ENCODE measurements around the gene CD300E.
"Not testable (repeated sequence)": the region's sequence is repeated elsewhere in the genome, so short reads cannot be mapped to it uniquely, and the experiment has no call there.

The CD300E gene

GRCh38 chr17:74633326-74633725 is 9.8 kb upstream of the CD300E start:
- no peak for DNase-seq

DNA sequence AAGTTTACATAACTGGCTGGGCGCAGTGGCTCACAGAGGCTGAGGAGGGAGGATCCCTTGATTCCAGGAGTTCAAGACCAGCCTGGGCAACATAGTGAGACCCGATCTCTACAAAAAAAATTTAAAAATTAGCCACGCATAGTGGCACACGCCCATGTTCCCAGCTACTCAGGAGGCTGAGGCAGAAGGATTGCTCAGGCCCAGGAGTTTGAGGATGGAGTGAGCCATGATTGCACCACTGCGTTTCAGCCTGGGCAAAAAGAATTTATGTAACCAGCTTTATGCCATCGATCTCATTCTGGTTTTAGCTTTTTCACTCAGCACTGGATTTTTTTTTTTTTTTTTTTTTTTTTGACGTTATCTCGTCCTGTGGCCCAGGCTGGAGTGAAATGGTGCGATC is 9.1 kb upstream of the CD300E start:
- DNase-seq: no peak

- no peak for DNase-seq
These were observed 8.2 kb upstream of the CD300E start for GRCh38 chr17:74631468-74632450.

- DNase-seq: not testable (repeated sequence)
These were observed 6.7 kb upstream of the CD300E start for GRCh38 chr17:74630251-74630650.

DNA sequence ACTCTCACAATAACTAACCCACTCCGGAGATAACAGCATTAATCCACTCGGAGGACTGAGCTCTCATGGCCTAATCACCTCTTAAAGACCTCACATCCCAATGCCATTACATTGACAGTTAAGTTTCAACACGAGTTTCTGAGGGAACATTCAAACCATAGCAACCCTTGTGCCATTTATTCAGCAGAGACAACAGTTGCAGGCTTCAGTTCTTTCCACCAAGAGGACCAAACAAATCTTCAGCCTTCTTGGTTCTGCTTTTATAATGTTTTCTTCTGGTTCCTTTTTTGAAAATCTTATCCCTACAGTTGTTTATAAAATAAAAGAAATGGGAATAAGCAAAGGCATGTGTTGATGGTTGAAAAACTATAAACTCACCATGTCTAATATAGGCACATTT is 2.1 kb upstream of the CD300E start:
- no peak for DNase-seq

DNA sequence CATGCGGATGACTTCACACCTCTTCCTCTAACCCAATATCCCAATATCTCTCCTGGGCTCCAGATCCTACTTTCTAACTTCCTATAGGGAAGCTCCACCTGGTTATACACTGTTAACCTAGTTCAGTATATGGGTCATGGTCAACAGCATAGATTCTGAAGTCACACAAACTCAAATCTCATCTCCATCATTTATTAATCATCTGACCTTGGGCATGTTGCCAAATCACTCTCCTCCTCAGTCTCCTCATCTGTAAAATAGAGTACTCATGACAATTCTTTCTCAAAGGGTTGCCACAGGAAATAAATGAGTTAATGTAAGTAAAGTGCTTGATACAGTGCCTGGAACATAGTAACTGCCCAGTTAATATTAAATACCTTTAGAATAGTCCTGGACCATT is 593 bp upstream of the CD300E start:
- no peak for DNase-seq

DNA sequence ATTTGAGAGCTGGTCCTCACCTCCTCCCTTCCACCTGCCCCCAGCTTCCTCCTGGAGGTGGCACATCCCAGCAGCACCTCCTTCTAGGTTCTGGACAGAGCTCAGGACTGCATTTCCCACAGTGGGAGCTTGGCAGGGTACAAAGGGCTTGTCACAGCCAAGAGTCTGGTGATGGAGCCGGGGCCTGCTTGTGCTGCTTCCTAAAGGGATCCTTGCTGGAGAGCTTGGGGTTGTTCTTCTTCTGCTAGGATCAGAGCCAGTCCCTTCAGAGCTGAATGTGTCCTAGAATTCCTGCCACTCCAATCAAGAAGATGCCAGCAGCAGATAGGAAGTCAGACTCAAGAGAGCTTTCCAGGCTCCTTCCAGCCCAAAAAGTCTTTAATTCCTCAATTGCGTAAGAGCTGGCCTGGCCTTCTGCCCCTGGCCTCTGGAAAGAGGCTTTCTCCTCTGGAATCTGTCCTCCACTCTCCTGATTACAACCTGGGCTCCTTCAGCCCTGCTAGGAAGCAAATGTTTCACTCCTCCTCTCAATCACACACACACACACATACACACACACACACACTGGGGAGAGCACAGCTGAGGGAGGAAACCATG is 4.4 kb downstream of the CD300E start:
- DNase-seq: no peak

DNA sequence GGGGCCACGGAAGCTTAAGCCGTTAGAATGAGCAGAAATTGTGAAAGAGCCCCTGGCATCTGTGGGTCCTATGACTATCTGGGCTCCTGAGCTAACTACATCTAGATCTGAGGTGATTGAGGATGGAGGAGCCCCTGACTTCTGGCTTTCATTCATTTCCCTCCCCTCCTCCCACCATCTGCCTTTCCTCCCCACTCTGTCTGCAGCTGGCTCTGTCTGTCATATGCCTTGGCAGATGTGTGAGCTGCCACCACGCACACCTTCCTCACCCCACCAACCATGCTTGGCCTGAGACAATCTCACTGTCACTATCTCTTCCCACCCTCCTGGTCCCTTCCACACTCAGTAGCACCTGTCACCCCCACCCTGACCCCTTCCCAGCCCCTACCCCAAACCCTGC is 5.1 kb downstream of the CD300E start:
- DNase-seq: no peak

DNA sequence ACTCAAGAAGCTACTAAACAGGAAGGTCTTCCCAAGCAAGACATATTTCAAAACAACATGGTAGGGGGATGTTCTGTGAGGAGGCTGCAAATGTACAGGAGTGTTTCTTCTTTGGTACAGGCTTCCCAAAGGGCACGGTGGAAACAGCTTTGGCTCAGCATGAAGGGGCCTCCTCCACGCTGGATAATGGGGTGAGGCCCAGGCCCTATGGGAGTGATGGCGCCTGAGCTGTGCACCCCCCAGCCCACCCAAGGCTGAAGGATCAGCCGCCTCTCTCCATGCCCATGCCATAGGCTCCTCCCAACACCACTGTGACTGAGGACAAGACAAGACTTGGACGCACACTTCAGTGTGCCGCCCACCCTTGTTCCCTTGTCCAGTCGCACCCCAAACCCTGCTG is 6.8 kb downstream of the CD300E start:
- DNase-seq: no peak

- DNase-seq: no peak
These were observed 11.5 kb downstream of the CD300E start for GRCh38 chr17:74612046-74612445.

DNA sequence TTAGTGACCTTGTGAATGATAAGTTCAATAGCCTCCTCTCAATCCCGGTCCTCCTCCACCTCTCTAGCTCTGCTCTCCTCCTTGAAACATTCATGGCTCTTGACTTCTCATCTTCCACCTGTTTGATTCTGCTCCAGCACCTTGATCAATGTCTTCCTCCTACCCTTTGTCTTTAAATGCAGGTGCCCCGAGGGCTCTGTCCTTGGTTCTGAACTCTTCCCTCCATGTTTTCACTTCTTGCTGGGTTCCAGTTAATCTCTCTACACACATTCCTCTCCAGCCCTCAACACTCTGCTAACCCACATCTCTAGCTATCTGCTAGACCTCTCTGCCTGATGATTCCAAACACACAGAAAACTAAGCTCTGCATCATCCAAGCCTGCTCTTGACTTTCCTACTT is 13.4 kb downstream of the CD300E start:
- DNase-seq: no peak

DNA sequence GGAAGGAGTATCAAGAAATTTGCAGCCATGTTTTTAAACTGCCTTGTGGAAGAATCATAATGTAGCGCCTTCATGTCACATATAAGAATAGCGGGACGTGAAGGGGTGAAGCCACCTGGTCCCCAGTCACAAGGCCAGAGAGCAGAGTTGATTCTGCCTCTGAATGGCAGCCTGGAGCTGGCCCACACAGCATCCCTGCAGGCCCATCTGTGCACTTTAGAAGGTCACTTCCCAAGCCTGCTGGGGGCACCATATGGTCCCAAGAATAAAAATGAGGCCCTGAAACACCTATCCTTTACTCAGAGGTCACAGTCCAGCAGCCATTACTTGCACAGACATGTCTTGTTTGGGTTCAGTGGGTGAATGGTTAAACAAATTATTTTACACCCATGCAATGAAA is 15.0 kb downstream of the CD300E start:
- DNase-seq: no peak

DNA sequence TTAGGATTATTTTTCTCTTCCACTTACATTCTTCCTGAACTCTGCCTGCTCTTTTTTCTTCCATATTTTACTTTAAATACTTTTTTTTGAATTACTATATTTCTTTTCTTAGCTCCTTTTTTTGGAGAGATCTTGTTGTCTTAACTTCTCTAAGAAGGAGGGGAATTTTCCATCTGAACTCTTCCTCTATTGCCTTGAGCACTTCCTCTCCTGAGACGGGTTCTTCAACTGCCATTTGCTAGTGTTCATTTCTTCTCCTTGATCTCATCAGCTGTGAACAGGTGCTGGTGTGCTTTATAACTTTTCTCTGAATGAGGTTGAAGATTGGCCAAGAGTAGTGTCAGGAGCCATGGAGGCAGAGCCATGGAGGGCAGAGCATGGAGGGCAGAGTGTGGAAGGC is 16.3 kb downstream of the CD300E start:
- DNase-seq: no peak

DNA sequence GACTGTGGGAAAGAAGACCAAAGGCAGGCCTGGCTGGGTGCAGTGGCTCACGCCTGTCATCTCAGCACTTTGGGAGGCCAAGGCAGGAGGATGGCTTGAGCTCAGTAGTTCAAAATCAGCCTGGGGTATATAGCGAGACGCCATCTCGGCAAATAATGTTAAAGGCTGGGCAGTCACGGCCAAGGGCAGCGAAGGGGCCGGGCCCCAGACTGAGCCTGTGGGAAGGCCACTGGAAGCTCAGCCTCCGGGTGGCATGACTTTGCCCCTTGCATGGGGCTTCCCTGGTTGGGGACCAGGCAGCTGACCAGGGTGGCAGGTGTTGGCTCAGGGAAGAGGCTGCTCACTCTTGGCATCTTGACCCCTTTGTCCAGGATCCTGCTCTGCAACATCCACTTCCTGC is 17.5 kb downstream of the CD300E start:
- DNase-seq: no peak

- no peak for DNase-seq
These were observed 18.2 kb downstream of the CD300E start for GRCh38 chr17:74605361-74605760.

DNA sequence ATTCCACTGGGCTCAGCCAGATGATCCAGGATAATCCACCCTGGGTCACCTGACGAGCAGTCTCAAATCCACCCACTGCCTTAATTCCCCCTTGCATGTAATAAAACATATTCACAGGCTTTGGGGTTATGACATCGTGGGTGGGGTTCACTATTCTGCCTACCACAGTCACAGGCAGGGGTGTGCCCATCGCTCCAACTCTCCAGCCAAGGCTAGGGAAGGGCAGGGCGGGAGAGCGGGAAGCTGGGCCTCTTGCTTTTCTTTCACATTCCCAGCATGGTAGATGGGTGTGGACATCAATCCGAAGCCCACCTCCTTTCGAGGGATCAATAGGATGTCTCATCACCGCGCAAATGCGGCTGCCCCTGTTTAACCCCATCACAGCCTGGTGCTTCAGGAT is 18.8 kb downstream of the CD300E start:
- no peak for DNase-seq

- DNase-seq: no peak
These were observed 19.3 kb downstream of the CD300E start for GRCh38 chr17:74604200-74604599.

GRCh38 chr17:74603746-74604145 is 19.8 kb downstream of the CD300E start:
- no peak for DNase-seq

DNA sequence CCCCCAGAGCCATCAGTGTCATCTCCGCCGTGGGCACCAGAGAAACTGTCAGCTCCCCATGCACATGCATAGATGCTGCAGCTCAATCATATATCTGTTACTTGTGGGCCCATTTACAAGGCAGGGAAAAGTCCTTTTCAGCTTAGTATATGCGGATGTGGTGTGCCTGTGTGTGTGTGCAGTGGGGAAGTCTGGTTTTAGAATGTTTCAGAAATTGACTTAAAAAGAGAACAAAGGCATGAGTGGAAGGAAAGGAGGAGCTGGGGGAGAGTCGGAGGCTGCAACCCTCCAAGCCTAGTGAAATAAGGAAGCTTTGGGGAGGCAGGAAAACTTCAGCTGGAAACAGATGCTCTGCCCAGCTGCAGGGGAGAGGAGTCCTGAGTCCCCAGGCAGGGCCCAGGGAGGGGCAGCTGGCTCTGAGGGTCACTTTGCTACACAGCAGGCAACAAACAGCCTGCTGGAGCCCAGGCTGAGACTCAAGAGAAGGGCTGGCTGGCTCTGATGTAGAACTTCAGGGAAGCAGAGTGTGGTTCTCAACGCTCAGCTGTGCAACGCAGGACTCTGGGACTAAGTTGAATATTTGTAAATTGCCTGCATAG is 20.4 kb downstream of the CD300E start:
- no peak for DNase-seq

DNA sequence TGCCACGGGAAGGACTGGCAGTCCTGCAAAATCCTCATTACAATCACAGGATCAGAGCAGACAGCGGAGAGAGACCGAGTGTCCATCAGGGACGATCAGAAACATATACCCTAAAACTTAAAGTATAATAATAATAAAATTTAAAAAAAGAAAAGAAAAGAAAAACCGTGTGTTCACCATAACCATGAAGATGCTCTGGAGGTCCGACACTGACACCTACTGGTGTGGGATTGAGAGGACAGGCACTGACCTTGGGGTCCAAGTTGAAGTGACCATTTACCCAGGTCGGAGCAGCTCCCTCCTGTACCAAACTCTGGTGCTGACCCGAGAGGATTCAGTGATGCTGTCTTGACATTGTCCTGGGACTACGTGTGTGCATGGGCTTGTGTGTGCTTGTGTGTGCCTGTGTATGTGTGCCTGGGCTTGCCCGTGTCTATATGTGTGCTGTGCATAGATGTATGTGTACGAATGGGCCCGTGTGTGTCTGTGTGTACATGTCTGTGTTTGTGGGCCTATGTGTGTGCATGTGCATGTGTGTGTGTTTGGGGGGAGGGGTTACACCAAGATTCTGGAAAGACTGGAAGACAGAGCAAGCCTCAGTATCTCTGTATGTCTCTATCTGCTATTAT is 21.5 kb downstream of the CD300E start:
- peak; percentile 9 for DNase-seq

- no peak for DNase-seq
These were observed 24.0 kb downstream of the CD300E start for GRCh38 chr17:74599448-74599939.

- DNase-seq: no peak
These were observed 24.5 kb downstream of the CD300E start for GRCh38 chr17:74599023-74599399.

GRCh38 chr17:74598346-74599022 is 25.1 kb downstream of the CD300E start:
- no peak for DNase-seq
